Urothelium cell line (cell line): Measurements from ENCODE around the gene KLHL8.
"Not testable (repeated sequence)": the region's sequence is repeated elsewhere in the genome, so short reads cannot be mapped to it uniquely, and the experiment has no call there.

Experiments used
- DNase-seq: peaks from one replicate; pipeline ENCODE4 v3.0.0; 2011; ENCODE audit warnings: low spot score, mixed read lengths
- FAIRE-seq: peaks from 2 replicates; lab custom pipeline; 2011; peaks lifted over from hg19 to GRCh38; lab: Jason Lieb, UNC

Gene KLHL8

GRCh38 chr4:87180767-87181166 is 39.7 kb downstream of the KLHL8 start:
- no peak for DNase-seq
- FAIRE-seq, result no peak

- DNase-seq, result no peak
- no peak for FAIRE-seq
Measured at GRCh38 chr4:87179751-87180150, 40.7 kb downstream of the KLHL8 start.

GRCh38 chr4:87174672-87175071 is 45.7 kb downstream of the KLHL8 start:
- no peak for DNase-seq
- no peak for FAIRE-seq

GRCh38 chr4:87171944-87172343 is 48.5 kb downstream of the KLHL8 start:
- no peak for FAIRE-seq
- no peak for DNase-seq

GRCh38 chr4:87166296-87166854 is 54.0 kb downstream of the KLHL8 start:
- DNase-seq, result no peak
- FAIRE-seq, result no peak

GRCh38 chr4:87165892-87166291 is 54.5 kb downstream of the KLHL8 start:
- DNase-seq (no peak), FAIRE-seq (no peak)

DNA sequence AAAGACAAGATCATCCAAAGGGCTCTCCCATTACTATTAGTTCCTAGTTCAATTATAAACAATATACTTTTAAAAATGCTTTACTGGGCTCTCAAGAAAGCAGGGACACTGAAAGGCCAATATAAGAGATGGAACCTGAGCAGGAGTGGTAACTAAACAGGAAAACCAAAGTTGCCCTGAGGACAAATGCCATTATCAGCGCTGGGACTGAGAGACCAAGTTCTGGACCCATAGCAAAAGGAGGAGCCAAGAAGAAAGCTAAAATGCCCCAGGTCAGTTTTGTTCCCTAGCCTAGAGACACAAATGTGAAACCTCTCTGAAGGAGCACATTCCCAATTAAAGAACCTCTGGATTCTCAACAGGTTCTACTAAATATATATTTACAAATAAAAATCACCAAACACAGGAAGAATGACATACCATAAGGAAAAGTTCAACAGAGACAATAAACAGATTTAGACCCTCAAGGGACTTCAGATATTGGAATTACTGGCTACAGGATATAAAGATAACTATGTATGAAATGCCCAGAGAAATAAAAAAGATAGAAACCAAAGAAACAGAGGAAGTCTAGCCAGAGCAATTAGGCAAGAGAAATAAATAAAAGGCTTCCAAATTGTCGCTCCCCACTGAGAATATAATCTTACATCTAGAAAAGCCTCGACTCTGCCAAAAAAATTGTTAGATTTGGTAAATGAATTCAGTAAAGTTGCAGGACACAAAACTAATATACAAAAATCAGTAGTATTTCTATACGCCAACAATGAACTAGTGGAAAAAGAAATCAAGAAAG is 67.1 kb downstream of the KLHL8 start:
- FAIRE-seq (no peak), DNase-seq (no peak)

DNA sequence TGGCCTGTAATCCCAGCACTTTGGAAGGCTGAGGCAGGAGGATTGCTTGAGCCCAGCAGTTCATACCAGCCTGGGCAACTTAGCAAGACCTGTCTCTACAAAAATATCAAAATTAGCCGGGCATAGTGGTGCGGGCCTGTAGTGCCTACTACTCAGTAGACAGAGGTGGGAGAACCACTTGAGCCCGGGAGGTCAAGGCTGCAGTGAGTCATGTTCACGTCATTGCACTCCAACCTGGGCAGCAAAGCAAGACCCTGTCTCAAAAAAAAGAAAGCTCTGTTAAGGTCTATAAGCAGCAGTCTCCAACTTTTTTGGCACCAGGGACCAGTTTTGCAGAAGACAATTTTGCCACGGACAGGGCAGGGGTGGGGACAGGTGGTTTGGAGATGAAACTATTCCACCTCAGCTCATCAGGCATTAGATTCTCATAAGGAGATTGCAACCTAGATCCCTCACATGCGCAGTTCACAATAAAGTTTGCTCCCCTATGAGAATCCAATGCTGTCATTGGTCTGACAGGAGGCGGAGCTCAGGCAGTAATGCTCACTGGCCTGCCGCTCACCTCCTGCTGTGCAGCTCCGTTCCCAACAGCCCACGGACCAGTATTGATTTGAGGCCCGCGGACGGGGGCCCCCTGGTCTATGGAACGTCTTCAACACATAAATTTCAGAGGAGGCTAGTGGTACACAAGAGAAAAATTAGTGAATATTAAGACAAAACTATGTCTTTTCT is 67.9 kb downstream of the KLHL8 start:
- DNase-seq, result no peak
- FAIRE-seq, result peak; percentile 37

DNA sequence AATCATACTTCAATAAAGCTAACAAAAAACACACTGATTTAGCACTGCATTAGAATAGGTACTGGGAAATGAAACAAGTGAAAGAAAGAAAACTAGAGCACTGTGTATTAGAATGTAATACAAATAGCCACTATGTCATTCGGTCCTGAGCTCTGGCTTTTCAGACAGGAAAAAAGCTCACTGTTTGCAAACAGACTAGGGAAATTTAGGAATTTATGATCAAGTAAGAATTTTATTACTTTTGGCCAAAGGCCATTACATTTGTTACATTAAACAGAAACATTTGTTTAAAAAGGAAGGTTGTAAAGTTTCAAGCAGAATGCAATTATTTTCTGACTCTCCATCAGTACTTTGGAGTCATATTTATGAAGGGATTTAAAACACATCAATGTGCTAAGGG is 68.7 kb downstream of the KLHL8 start:
- FAIRE-seq (no peak), DNase-seq (no peak)

DNA sequence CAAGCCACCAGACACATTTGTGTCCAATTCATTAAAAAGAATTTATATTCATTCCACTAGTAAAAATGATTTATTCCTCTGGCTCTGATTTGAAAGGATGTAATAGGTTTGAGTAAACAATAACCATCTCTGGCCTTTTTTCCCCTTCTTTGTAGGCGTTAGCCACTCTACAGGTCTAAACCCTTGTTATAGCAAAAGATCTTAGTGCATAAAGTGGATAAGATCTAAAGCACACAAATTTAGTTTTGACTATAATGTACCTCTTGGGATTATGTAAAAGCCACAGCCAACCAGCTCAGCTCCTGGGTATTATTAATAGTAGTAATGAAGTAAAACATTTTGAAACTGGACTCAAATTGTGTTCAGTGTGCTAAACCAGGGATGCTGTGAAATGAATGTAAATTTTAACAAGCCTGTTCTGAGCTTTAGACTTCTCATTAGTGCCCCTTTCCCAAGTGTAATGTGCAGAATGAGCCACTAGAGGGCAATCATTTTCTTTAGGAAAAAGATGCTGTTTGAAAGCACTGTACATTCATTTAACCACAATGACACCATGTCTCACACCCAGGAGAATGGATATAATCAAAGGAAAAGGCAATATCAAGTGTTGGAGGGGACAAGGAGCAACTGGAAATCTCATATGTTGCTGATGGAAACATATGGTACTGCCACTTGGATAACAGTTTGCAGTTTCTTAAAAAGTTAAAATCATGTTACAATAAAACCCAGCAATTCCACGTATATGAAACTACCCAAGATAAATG is 69.7 kb downstream of the KLHL8 start:
- DNase-seq, result peak; percentile 46
- FAIRE-seq, result peak; percentile 48

GRCh38 chr4:87147116-87147515 is 73.3 kb downstream of the KLHL8 start:
- no peak for FAIRE-seq
- DNase-seq, result no peak

DNA sequence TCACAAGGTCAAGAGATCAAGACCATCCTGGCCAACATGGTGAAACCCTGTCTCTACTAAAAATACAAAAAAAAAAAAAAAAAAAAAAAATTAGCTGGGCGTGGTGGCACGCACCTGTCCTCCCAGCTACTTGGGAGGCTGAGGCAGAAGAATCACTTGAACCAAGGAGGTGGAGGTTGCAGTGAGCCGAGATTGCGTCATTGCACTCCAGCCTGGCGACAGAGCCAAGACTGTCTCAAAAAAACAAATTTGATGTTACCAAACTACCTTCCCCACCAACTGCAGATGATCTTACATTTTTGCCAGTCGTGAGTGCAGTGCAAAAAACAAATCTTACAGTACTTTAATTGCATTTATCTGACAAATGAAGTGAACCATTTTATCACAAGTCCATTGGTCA is 74.5 kb downstream of the KLHL8 start:
- not testable (repeated sequence) for FAIRE-seq, DNase-seq

DNA sequence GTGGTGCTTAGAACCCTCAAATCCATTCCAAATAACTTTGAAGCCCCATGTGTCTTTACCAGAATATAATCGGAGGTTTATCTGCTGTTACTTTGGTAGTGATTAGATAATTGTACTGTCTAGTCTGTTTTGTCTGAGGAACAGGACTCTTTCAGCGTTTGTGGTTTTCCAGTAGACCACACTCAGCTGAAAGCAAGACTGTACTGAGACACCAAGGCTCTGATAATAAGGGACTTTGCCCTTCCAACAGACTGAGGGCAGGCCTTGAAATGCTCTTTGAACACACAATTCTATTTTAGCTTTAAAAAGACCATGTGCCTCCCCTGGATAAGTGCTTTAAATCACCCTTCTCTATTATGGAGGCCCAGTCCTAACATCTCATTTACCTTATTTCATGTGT is 76.1 kb downstream of the KLHL8 start:
- DNase-seq (no peak), FAIRE-seq (no peak)

DNA sequence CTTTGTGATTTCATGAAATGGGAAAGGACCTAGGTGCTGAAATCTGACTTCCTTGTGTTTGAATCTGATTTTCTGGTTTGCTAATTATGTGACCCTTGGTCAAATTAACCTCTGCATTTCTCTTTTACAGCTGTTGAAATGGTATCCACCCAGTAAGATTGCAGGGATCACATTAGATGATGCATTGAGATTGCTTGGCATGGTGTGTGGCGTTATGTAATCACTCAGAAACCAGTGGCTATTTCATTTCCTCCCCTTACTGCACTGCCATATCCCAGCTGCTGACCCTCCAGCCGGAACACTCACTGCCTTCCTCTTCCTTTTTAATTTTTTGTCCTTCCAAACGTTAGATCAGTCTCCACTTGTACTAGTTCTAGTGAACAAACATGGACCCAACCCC is 79.0 kb downstream of the KLHL8 start:
- no peak for DNase-seq
- no peak for FAIRE-seq

GRCh38 chr4:87134122-87134521 is 86.3 kb downstream of the KLHL8 start:
- no peak for DNase-seq
- no peak for FAIRE-seq

- DNase-seq, result no peak
- no peak for FAIRE-seq
Measured at GRCh38 chr4:87133183-87133582, 87.2 kb downstream of the KLHL8 start.

DNA sequence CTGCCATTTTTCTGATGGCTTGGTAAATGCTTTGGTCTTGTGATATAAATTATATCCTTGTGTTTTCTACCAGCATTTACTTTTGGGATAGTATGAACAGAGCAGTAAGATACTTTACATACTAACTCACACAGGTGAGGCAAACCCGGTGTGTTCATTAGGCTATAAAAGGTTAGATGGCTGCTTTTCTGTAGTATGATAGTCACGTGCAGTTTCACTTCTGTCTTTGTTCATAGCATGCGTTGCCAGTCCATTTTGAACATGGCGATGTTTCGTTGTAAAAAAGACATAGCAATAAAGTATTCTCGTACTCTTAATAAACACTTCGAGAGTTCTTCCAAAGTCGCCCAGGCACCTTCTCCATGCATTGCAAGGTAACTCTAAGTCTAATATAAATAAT is 88.4 kb downstream of the KLHL8 start:
- FAIRE-seq (no peak), DNase-seq (no peak)

DNA sequence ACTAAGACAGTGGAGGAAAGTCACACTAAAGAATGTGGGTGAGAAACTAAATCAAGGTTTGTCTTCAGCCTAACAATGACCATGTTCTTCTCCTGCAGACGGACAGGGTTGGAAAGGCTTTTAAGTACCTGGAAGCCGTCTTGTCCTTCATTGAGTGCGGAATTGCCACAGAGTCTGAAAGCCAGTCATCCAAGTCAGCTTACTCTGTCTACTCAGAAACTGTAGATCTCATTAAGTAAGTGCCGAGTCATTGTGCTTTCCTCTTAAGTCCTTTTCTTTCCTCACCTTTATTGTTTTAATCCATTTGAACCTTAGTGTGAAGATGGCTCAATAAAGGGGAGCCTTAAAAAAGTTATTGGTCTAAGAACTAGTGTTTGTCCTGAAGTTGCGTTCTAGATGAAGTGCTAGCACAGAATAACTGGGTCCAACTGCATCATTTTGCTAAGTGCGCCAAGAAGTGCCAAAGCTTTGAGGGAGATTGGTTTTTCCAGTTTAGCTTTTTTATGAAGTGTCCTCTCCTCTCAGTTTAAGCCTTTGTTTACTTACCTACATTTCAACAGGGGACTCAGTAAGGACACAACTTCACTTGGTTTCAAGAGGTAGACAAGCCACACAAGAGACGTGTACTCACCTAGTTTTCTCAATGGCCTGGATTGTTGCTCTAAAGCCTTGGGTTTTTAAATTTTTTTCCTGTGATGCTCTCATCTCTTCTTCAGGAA is 89.3 kb downstream of the KLHL8 start:
- DNase-seq (no peak), FAIRE-seq (no peak)

GRCh38 chr4:87129681-87130080 is 90.7 kb downstream of the KLHL8 start:
- DNase-seq, result no peak
- no peak for FAIRE-seq

DNA sequence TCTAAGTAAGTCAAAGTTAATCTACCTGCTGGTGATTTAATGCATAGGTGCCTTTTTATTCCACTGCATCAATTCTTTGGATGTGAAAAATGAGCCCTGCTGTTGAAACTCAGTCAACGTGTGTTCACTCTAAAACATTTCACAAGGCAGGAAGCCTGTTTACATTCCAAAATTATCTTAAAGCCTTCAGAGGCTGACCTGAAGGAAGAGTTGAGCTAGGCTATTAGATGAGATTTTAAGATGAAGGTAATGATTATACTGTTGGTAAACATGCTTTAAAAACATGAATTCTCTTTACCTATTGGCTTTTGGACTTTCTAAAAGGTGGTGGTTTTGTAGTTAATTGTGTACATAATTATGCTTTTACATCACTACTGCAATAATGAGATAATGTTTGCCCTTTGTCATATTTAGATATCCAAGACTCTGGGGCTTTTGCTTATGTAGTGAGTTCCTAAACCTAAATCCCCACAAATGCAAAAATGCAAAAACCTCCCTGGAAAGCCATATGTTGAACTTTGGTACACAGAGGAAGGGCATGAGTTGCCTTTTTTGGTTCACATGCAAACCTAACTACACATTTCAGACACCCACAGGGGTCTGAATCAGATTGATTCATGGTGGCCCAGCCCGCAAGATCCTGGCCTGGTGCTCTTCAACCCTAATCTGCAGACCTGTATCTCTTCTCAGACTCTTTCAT is 92.3 kb downstream of the KLHL8 start:
- no peak for FAIRE-seq

More for the DNA sequence above, 92.3 kb downstream of the KLHL8 start:
- no peak for DNase-seq
